Left lung (tissue), 10 donors: ENCODE measurements around the gene DIPK1B. TPM values are rescaled to one million over a fixed set of nuclear protein-coding genes. Genes with fewer than 3 reads are reported as not detected.

Experiments used
- ATAC-seq: fragments of 200-7000 bp; cut with Tn5 transposase; one replicate; pipeline ENCODE4 v1.9.1; 2020; ENCODE audit warnings: moderate library complexity
- DNase-seq, 4 donors: peaks; one replicate each; pipeline ENCODE4 v3.0.0-alpha.2; 2013 to 2020
- H3K27ac ChIP-seq, 2 donors: fragments of 200-600 bp; sonication (generic) in 1 of 2; one replicate each; pipeline versions ENCODE4 v1.5.0 to v1.8.0; 2020 to 2021
- H3K27me3 ChIP-seq, 2 donors: fragments of 200-600 bp; sonication (generic) in 1 of 2; one replicate each; pipeline versions ENCODE4 v1.5.0 to v1.8.0; 2020 to 2021
- H3K36me3 ChIP-seq, 2 donors: fragments of 200-600 bp; sonication (generic) in 1 of 2; one replicate each; pipeline versions ENCODE4 v1.5.0 to v1.8.0; 2020 to 2021
- H3K4me1 ChIP-seq, 2 donors: fragments of 200-600 bp; one replicate each; pipeline ENCODE4 v1.8.0; 2021
- H3K4me3 ChIP-seq, 2 donors: fragments of 200-600 bp; sonication (generic) in 1 of 2; one replicate each; pipeline versions ENCODE4 v1.5.0 to v1.8.0; 2020 to 2021; ENCODE audit warnings: mild to moderate bottlenecking in 1 of 2
- H3K9me3 ChIP-seq, 2 donors: fragments of 200-600 bp; sonication (generic) in 1 of 2; one replicate each; pipeline versions ENCODE4 v1.5.0 to v1.8.0; 2020 to 2021
- intact Hi-C, 2 donors: fragments of 100-400 bp; cut with DNase I; formaldehyde crosslinking; loops; one replicate each; pipeline versions ENCODE4 v1.11.2 to v1.14.2; 2022
- polyA plus RNA-seq, 6 donors: library from polyadenylated mRNA; unstranded; fragments of 120-200 nt; gene quantifications; one replicate each; pipeline ENCODE4 v1.2.1, GENCODE V29; 2013; ENCODE audit not compliant: insufficient read length in 6 of 6
- total RNA-seq, 2 donors: library from RNA; stranded (reverse); fragmentation: NEBNext Ultra II Directional; extraction: Animal tissue kit (Norgen Biotek cat#: 25700); gene quantifications; one replicate each; pipeline ENCODE4 v1.2.1, GENCODE V29; 2021
- TF ChIP-seq, protein P1 (sequence below), 2 donors: fragments of 200-600 bp; sonication (generic) in 1 of 2; IDR thresholded peaks; one replicate each; pipeline versions ENCODE4 v1.5.0 to v1.8.0; 2021; ENCODE audit warnings: antibody characterized with exemption in 2 of 2
- donor health status: DM: no; HTN: yes; CAD: no.
- donor health status: DM: no; HTN: no; CAD: no.

The DIPK1B gene
- total and polyA plus RNA-seq, 8 donors = 12.6 to 37.4 (median 28.6) TPM

DNA sequence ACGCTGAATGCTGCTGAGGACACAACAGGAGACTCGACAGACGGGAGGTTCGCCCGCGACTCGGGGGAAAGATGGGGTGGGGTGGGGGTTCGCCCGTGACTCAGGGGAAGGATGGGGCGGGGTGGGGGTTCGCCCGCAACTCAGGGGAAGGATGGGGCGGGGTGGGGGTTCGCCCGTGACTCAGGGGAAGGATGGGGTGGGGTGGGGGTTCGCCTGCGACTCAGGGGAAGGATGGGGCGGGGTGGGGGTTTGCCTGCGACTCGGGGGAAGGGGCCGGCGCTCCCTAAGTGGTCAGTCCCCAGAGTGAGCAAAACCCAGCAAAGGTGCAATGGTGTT lies 33.8 kb downstream of the DIPK1B start:
- Histone ChIP-seq H3K36me3 (no peaks in the 10 kb centered on the region), H3K27ac (no peak overlapping the region), H3K9me3 (peaks cover 0 to 2% of the 10 kb centered on the region in 2 donors), H3K4me1 (peaks cover 11 to 25% of the 10 kb centered on the region in 2 donors), H3K4me3 (no peak overlapping the region), H3K27me3 (peaks cover 15 to 32% of the 10 kb centered on the region in 2 donors)
- intact Hi-C loops = no loop called here
- TF ChIP-seq, protein P1, sequence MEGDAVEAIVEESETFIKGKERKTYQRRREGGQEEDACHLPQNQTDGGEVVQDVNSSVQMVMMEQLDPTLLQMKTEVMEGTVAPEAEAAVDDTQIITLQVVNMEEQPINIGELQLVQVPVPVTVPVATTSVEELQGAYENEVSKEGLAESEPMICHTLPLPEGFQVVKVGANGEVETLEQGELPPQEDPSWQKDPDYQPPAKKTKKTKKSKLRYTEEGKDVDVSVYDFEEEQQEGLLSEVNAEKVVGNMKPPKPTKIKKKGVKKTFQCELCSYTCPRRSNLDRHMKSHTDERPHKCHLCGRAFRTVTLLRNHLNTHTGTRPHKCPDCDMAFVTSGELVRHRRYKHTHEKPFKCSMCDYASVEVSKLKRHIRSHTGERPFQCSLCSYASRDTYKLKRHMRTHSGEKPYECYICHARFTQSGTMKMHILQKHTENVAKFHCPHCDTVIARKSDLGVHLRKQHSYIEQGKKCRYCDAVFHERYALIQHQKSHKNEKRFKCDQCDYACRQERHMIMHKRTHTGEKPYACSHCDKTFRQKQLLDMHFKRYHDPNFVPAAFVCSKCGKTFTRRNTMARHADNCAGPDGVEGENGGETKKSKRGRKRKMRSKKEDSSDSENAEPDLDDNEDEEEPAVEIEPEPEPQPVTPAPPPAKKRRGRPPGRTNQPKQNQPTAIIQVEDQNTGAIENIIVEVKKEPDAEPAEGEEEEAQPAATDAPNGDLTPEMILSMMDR (IDR thresholded peaks at IDR 0.05) = no peak
- ATAC-seq = no peak
- DNase-seq = no peak

DNA sequence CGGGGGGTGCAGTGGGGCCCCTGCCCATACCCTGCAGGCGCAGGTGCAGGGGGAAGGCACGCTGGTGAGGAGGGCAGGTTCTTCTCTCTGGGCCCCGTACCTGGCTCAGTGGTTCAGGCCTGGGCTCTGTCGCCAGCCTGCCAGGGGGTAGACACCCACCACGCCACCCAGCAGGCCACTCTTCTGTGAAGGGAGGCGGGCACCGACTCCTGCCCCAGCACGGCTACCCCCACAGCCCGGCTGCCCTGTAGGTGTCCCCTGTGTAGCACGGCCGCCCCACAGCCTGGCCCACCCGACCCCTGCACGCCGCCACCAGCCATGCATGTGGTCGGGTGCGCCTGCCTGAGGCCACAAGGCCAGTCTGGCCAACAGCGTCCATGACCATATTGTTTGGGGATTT lies 34.2 kb downstream of the DIPK1B start:
- H3K4me1 ChIP-seq = peaks cover 6 to 21% of the 10 kb centered on the region in 2 donors
- peaks cover 0 to 7% of the 10 kb centered on the region in 2 donors for H3K9me3 ChIP-seq
- DNase-seq (no peak), ATAC-seq (no peak)
- H3K4me3 ChIP-seq = no peak overlapping the region
- no peaks in the 10 kb centered on the region for H3K36me3 ChIP-seq
- intact Hi-C loops = no loop called here
- H3K27me3 ChIP-seq = peaks cover 10 to 27% of the 10 kb centered on the region in 2 donors
- TF ChIP-seq, protein P1 (IDR thresholded peaks at IDR 0.05) = no peak
- no peak overlapping the region for H3K27ac ChIP-seq

DNA sequence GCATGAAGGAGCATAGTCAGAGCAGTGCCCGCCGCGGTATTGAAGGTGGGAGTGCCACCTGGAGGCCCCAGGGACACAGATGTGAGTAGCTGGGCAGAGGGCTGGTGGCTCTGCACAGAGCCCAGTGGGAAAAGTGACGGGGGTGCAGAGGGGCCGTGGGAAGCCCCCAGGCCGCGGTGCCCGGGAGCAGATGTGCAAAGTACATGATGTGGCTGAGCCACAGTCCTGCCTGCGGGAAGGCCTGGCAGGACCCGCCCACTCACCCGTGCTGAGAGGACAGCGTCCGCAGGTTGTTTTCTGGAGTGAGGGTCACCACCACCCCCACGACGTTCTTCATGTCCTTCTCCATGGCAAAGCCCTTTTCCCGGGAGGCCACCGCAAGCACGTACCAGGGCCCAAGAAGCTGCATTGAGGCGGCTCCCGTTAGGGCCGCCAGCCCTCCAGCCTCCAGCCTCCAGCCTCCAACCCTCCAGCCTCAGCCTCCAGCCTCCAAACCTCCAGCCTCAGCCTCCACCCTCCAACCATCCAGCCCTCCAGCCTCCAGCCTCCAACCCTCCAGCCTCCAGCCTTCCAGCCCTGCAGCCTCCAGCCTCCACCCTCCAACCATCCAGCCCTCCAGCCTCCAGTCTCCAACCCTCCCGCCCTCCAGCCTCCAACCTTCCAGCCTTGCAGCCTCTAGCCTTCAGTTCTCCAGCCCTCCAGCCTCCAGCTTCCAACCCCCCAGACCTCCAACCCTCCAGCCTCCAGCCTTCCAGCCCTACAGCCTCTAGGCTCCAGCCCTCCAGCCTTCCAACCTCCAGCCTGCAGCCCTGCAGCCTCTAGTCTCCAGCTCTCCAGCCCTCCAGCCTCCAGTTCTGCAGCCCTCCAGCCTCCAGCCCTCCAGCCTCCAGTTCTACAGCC lies 35.0 kb downstream of the DIPK1B start:
- H3K36me3 ChIP-seq = no peaks in the 10 kb centered on the region
- peaks cover 0 to 13% of the 10 kb centered on the region in 2 donors for H3K4me1 ChIP-seq
- peaks cover 0 to 15% of the 10 kb centered on the region in 2 donors for H3K9me3 ChIP-seq
- H3K4me3 ChIP-seq = no peak overlapping the region
- H3K27me3 ChIP-seq = peaks cover 2 to 20% of the 10 kb centered on the region in 2 donors
- TF ChIP-seq, protein P1 (IDR thresholded peaks at IDR 0.05) = no peak
- intact Hi-C loops = no loop called here
- H3K27ac ChIP-seq = no peak overlapping the region
- no peak for DNase-seq
- no peak for ATAC-seq

DNA sequence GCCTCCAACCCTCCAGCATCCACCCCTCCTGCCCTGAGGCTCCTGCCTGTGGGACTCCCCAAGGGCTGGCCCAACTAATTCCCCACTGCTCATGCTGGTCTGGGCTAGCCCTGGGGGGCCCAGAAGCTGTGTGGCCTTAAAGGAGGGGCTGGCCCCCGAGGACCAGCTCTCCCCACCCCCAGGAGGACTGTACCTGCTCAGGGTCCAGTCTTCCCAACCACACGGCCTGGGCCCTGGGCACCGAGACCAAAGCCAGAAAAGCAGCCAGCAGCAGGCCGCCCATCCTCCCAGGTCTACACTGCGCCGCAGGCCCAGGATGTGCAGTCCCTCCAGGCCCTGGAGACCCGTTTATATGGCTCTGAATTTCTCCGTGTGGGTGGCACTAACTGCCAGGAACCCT lies 35.8 kb downstream of the DIPK1B start, which contains the start of gene LCN6:
Gene LCN6 (minus strand): TSS at position 325 of the 400 bp plus-strand sequence. CDS start 42 bp downstream, at position 283.
- Histone ChIP-seq H3K9me3 (peaks cover 0 to 16% of the 10 kb centered on the region in 2 donors), H3K4me1 (peaks cover 0 to 9% of the 10 kb centered on the region in 2 donors), H3K27ac (no peak within 1 kb of the TSS), H3K27me3 (peaks cover 0 to 12% of the 10 kb centered on the region in 2 donors), H3K36me3 (no peaks in the 10 kb centered on the region), H3K4me3 (no peak within 1 kb of the TSS)
- intact Hi-C loops = no loop called here
- DNase-seq (no peak), ATAC-seq (no peak)
- TF ChIP-seq, protein P1 (IDR thresholded peaks at IDR 0.05) = no peak
